OCI-LY7 (cell line): Measurements from ENCODE around the gene PHETA1.

ENCODE experiments used
- EZH2phosphoT487 ChIP-seq: fragments of 200-600 bp; sonication (generic); IDR thresholded peaks from 2 replicates; pipeline ENCODE4 v1.6.1; 2018; ENCODE audit warnings: low read depth, borderline replicate concordance, mild to moderate bottlenecking, mixed run types, antibody characterized with exemption, low read length, moderate library complexity, mixed read lengths
- TF ChIP-seq, protein P1 (sequence below): fragments of 200-600 bp; sonication (generic); conservative IDR thresholded peaks from 2 replicates; pipeline ENCODE4 v1.5.1; 2014; ENCODE audit warnings: mild to moderate bottlenecking, antibody characterized with exemption, low read length, moderate library complexity, mixed read lengths

DNA sequence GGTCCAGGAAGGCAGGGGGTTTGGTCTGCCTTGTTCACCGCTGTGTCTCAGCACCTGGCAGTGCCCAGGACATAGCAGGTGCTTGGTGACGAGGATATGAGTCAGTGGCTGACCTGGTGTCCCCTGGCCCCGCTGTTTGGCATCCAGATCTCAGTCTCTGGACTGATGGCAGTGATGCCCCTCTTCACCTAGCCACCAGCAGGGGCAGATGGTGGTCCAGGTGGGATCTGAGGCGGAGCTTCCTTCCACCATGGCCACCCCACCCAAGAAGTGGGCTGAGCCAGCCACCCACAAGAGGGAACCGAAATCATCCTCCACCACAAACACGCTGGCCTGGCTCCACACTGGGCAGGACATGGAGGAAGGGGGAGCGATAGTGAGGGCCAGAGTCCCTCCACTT, 20.7 kb upstream of the PHETA1 start:
- TF ChIP-seq, protein P1, sequence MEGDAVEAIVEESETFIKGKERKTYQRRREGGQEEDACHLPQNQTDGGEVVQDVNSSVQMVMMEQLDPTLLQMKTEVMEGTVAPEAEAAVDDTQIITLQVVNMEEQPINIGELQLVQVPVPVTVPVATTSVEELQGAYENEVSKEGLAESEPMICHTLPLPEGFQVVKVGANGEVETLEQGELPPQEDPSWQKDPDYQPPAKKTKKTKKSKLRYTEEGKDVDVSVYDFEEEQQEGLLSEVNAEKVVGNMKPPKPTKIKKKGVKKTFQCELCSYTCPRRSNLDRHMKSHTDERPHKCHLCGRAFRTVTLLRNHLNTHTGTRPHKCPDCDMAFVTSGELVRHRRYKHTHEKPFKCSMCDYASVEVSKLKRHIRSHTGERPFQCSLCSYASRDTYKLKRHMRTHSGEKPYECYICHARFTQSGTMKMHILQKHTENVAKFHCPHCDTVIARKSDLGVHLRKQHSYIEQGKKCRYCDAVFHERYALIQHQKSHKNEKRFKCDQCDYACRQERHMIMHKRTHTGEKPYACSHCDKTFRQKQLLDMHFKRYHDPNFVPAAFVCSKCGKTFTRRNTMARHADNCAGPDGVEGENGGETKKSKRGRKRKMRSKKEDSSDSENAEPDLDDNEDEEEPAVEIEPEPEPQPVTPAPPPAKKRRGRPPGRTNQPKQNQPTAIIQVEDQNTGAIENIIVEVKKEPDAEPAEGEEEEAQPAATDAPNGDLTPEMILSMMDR, result no peak
- TF ChIP-seq EZH2phosphoT487, result no peak
